Stimulated activated CD8-positive, alpha-beta memory T cell treated with anti-CD3 and anti-CD28 coated beads, Interleukin-12 subunit alpha, Interleukin-12 subunit beta, amount 100 ng/mL, for 4 hours (primary cell): Measurements from ENCODE around the gene PLA2G4F.

Experiments
- DNase-seq: peaks from one replicate; pipeline ENCODE4 v3.0.0-alpha.2; 2020; ENCODE audit warnings: low read depth

PLA2G4F gene

DNA sequence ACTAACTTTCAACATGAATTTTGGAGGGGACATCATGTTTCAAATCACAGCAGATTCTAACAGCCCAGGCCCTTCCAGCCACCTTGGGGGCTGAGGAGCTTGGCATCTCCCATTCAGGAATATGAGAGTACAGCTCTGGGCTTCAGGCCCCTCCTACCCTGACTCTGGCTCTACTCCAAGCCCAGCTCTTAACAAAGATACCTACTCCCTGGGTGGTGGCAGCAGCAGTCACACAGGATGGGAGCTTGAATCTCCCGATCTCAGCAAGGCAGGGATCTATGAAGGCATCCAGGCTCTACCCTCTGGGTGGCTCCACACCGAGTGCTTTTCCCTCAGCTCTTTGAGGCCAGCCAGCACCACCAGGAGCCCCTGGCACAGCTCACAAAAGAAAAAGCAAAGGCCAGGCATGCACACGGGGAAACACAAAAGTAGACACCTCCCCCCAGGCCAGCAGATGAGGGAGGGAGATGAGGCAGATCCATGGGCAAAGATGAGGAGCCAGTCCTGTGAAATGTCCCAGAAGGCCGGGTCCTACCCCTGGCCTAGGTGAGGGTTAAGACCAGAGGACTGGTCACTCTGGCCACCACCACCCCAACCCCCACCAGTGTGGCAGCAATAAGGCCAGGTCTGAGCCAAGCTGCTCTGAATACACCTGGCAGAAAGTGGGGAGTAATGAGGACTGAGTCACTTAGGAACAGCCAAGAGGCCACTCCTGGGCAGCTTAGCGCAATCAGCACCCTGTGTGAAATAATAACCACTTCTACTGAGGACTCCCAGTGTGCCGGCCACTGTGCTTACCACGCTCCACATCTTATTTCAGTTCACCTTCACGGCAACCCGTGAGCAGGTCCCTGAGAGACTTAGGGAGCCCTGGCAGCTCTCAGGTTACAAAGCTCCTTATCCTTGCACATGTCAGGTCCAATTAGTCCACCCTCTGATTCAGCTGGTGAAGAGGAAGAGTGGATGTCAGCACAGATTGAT, 24.3 kb downstream of the PLA2G4F start:
- no peak for DNase-seq

DNA sequence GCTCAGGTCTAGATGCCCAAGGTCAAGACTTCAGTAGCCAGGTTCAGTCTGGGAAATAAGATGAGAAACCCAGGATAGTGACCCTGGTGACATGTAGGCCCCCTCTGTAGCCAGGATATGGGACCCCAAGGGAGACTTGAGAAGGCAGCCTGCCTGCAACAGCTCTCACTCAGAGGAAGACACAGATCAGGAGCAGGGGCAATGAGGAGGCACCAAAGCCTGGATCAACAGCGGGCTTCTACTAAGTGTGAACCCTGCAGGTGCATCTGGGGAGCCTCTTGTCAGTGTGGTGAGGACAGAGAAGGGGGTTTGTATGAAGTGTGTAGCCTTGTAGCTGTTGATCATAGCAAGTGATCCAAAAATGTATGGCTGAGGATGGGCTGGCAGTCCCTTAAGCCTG, 25.4 kb downstream of the PLA2G4F start:
- DNase-seq: no peak

DNA sequence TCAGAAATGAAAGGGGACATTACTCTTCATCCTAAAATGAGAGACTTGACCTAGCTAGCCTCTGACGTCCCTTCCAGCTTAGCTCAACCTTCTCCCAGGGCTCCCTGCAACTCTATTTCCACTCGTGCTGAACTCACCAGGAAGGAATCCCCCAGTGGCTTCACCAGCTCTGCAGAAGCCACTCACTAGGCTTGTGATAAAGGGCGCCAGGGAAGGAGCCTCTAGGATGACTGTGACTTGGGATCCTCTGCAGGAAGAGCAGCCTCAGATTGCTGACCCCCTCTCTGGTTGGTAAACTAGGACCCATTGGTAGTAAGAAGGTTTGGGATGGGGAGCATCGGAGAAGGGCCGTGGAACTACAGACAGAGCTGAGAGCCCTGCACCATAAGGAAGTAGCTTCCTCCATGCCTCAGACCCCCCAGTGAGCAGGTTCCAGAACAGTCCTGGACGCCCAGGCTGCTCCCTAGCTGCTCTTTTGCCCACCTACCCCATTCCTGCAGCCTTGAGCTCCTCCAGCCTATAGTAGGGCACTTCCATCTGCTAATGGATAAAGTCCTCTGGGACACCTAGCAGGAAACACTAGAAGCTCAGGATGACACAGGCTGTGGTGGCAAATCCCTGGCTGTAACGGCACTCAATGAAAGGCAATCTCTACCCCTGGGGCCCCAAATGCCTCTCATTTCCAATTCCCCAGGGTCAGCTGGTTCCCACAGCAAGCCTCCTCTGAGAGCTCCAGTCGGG, 26.0 kb downstream of the PLA2G4F start:
- no peak for DNase-seq

DNA sequence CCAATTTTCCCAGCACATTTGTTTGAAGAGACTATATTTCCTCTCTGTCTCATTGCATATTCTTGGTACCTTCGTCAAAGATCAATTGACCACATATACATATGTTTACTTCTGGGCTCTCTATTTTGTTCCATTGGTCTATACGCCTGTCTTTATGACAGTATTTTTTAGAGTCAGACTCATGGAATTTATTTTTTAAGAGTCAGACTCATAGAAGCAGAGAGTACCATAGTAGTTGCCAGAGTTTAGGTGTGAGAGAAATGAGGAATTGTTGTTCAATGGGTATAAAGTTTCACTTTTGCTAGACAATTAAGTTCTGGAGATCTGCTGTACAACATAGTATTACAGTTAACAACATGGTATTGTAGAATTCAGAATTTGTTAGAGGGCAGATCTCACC, 27.1 kb downstream of the PLA2G4F start:
- no peak for DNase-seq

GRCh38 chr15:42128476-42128875, 28.0 kb downstream of the PLA2G4F start:
- DNase-seq: no peak

DNA sequence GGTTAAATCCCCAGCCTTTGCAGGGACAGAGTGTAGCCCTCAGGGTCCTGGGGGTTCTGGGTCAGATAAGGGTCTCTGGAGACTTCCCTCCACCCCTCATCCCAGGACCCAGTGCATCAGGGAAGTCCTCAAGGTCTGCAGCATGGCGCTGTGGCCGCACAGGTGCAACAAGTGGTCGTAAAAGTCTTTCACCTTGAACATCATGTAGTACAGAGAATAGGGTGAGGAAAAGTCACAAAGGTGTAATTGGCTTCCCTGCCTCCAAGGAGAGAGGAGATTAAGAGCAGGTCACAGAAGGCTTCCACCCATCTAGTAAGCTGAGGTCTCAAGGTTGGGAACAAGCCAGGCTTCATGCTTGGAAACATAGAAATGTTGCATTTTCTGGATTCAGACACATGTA, 32.9 kb downstream of the PLA2G4F start:
- DNase-seq: no peak

DNA sequence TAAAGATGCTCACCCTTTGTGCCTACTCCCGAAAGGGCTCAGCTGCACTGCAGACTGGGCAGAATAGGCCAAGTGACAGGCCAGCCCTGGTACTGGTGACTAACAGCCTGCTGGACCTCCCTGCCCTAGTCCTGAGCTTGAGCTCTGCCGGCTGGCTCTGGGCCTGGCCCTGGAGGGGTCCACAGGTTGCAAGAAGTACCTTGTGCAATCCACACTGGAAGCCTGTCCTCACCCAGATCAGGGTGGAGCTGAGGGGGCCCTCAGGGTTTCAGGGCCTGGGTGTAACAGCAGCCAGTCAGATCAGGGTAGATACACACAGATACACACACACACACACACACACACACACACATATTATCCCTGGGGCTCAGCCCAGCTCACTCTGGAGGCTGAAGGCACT, 34.8 kb downstream of the PLA2G4F start:
- DNase-seq: no peak

DNA sequence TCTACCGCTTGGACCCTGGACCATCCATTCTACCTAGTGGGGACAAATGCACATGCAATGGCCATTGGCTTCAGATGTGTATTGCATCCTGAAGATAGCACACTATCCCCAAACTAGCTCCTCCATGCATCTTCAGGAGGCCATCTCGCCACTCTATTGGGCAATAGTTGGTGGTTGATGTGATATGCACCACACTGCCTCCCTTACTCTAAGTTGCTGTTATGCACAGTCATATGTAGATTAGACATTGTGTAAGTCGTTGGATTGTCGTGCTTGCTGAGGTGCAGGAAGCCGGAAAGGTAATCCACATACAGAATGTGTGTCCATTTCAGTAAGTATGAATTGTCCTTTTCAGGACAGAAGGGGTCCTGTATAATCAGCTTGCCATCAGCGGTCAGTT, 35.4 kb downstream of the PLA2G4F start:
- no peak for DNase-seq

GRCh38 chr15:42120285-42120684, 36.2 kb downstream of the PLA2G4F start:
- DNase-seq: no peak

- DNase-seq: no peak
These were observed 37.0 kb downstream of the PLA2G4F start for GRCh38 chr15:42119446-42119760.

GRCh38 chr15:42118650-42119445, 37.6 kb downstream of the PLA2G4F start:
- no peak for DNase-seq

DNA sequence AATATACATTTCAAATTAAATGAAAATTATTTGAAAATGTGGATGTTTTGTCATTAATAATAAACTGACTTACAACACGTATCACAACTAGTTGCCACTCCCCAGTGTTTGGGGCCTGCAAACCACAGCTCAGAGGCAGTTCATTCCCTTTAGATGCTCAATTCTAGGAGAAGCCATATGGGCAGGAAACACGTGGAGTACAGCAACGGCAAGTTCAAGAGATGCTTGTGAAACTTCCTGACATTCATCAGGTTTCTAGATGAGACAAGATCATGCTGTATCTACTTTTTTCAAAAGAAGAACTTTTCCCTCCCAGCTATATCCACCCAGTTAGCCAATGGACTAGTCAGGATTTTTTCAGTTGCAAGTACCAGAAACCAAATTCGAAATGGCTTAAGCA, 44.5 kb downstream of the PLA2G4F start:
- DNase-seq: no peak

DNA sequence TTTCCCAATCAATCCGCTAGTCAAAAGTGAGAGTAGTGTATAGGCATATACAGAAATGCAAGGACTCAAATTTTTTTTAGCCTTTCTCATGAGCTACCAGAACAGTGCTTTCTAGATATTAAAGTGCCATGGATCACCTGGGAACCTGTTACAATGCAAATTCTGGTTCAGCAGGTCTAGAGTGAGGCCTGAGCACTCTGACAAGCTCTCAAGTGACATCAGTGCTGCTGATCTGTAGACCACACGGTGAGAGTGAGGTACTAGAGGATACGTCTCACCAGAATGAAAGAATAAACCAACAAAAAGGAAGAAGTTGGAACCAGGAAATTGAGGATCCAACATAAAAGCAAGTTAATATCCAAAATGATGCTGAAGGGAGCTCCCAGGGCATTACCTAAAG, 46.1 kb downstream of the PLA2G4F start:
- DNase-seq: no peak

DNA sequence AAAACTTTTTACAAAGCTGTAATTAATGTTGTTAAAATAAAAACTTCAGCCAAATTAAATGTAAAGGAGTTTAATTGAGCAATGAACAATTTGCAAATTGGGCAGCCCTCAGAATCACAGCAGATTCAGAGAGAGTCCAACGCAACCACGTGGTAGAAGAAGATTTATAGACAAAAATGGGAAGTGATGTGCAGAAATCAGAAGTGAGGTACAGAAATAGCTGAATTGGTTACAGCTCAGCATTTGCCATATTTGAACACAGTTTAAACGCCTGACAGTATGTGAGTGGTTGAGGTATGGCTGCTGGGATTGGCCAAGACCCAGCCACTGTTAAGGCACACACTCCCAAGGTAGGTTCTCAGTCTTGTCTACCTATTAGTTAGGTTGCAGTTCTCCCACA, 47.6 kb downstream of the PLA2G4F start:
- DNase-seq: no peak

DNA sequence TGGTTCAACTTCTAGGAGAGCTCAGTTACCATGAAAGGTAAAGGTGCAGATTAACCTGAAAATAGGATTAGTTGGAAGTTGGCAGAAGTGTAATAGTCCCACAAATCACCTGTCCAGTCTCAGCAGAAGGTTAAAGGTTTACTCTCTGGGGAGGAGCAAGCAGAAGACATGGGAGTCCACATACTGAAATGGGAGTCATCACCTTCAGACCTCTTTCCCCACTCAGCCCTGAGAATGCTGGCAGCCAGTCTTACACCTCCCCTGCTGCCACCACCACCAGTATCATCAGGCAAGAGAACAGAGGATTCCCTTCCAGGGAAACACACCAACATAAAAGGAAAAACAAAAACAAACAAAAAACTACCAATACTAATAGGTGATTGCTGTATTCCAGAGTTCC, 48.2 kb downstream of the PLA2G4F start:
- no peak for DNase-seq

DNA sequence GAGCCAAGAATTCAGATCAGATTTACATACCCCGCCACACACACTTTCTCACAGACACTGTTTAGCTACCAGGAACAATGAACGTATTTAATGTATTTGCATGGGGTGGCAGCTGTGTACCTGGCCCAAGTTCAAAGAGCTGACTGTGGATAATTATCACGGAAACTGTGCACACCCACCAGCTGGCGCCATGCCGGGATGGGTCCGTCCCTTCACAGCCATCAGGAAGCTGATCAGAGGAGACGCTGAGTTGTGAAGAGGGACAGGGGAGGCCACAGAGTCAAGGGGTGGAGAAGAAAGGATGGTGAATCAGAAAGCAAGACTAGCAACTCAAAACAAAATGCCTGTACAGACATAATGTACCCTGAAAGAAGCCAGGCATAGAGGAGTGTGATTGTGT, 49.0 kb downstream of the PLA2G4F start:
- DNase-seq: no peak

- DNase-seq: no peak
These were observed 50.1 kb downstream of the PLA2G4F start for GRCh38 chr15:42106288-42106687.

GRCh38 chr15:42104095-42104891, 52.1 kb downstream of the PLA2G4F start:
- no peak for DNase-seq

GRCh38 chr15:42102646-42103235, 53.7 kb downstream of the PLA2G4F start:
- no peak for DNase-seq

GRCh38 chr15:42101861-42102260, 54.6 kb downstream of the PLA2G4F start:
- DNase-seq: no peak

- DNase-seq: no peak
These were observed 56.2 kb downstream of the PLA2G4F start for GRCh38 chr15:42100021-42100800.
